OCI-LY3 (cell line): Measurements from ENCODE around the gene PCGF6.

Experiments used
- H2AFZ ChIP-seq: fragments of 200-600, 300-600 bp; shearing (Covaris generic); 2 replicates; pipeline ENCODE4 v1.6.0; 2014; ENCODE audit warnings: antibody characterized with exemption, low read depth, low read length
- H3K27ac ChIP-seq: fragments of 200-600, 300-600 bp; sonication (generic); 2 replicates; pipeline ENCODE4 v1.5.1; 2014; ENCODE audit warnings: mild to moderate bottlenecking, low read length, moderate library complexity, mixed read lengths
- H3K27me3 ChIP-seq: fragments of 200-600, 300-600 bp; sonication (generic); 2 replicates; pipeline ENCODE4 v1.6.1; 2014; ENCODE audit warnings: low read depth, low read length, mixed read lengths
- H3K36me3 ChIP-seq: fragments of 200-600, 300-600 bp; sonication (generic); replicated peaks from 2 replicates; pipeline ENCODE3; 2014; ENCODE audit warnings: low read depth, low read length, mixed read lengths
- H3K4me1 ChIP-seq: fragments of 300-600, 200-600 bp; sonication (generic); 2 replicates; pipeline ENCODE4 v1.6.1; 2014; ENCODE audit warnings: low read length, mixed read lengths
- H3K4me2 ChIP-seq: fragments of 200-600, 300-600 bp; sonication (generic); 2 replicates; pipeline ENCODE4 v1.6.1; 2014; ENCODE audit warnings: low read length, mixed read lengths
- H3K4me3 ChIP-seq: fragments of 300-600, 200-600 bp; sonication (generic); 2 replicates; pipeline ENCODE4 v1.5.1; 2014; ENCODE audit warnings: antibody characterized with exemption, mild to moderate bottlenecking, low read length, moderate library complexity
- H3K79me2 ChIP-seq: fragments of 300-600, 200-600 bp; shearing (Covaris generic); 2 replicates; pipeline ENCODE4 v1.6.1; 2014; ENCODE audit warnings: mild to moderate bottlenecking, low read length, mixed read lengths
- H3K9ac ChIP-seq: fragments of 300-600, 200-600 bp; shearing (Covaris generic); 2 replicates; pipeline ENCODE4 v1.6.0; 2014; ENCODE audit warnings: mild to moderate bottlenecking, low read length, moderate library complexity
- H3K9me3 ChIP-seq: fragments of 200-600, 300-600 bp; shearing (Covaris generic); 2 replicates; pipeline ENCODE4 v1.6.1; 2014; ENCODE audit warnings: low read length, mixed read lengths; ENCODE audit not compliant: insufficient read depth
- H4K20me1 ChIP-seq: fragments of 200-600, 300-600 bp; sonication (generic); 2 replicates; pipeline ENCODE4 v1.6.1; 2016; ENCODE audit warnings: low read length, mixed read lengths; ENCODE audit not compliant: insufficient read depth
- EZH2phosphoT487 ChIP-seq: fragments of 200-600 bp; shearing (Covaris generic); IDR thresholded peaks from 2 replicates; pipeline ENCODE4 v1.6.1; 2018; ENCODE audit warnings: antibody characterized with exemption, mixed run types, low read depth
- TF ChIP-seq, protein P1 (sequence below): fragments of 200-600, 300-600 bp; sonication (generic); IDR thresholded peaks from 2 replicates; pipeline ENCODE4 v1.5.1; 2014; ENCODE audit warnings: antibody characterized with exemption, low read length, low read depth

Gene PCGF6

DNA sequence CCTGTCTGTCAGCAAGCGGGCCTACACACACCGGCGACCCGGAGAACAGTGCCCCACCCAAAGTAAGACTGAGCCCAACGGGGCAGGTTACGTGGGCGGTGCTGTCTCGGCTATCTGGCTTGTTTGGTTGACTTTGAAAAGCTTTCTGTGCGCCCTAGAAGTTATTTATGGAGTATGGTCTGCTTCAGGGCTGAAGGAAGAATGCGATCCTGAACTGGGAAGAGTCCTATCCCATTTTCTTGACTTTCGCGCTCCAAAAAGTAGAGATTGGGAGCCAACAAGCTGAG is 72.5 kb downstream of the PCGF6 start:
- no peaks in the 10 kb centered on the region for H3K4me1 ChIP-seq
- no peak overlapping the region for H3K9ac ChIP-seq
- no peaks in the 10 kb centered on the region for H3K79me2 ChIP-seq
- H3K27ac ChIP-seq = no peak overlapping the region
- H3K27me3 ChIP-seq = no peaks in the 10 kb centered on the region; the same call in 1 of the 2 replicates
- no peak overlapping the region for H2AFZ ChIP-seq
- H3K36me3 ChIP-seq = no peaks in the 10 kb centered on the region
- H3K4me2 ChIP-seq = no peak overlapping the region
- H3K9me3 ChIP-seq = no peaks in the 10 kb centered on the region
- no peaks in the 10 kb centered on the region for H4K20me1 ChIP-seq
- TF ChIP-seq, protein P1, sequence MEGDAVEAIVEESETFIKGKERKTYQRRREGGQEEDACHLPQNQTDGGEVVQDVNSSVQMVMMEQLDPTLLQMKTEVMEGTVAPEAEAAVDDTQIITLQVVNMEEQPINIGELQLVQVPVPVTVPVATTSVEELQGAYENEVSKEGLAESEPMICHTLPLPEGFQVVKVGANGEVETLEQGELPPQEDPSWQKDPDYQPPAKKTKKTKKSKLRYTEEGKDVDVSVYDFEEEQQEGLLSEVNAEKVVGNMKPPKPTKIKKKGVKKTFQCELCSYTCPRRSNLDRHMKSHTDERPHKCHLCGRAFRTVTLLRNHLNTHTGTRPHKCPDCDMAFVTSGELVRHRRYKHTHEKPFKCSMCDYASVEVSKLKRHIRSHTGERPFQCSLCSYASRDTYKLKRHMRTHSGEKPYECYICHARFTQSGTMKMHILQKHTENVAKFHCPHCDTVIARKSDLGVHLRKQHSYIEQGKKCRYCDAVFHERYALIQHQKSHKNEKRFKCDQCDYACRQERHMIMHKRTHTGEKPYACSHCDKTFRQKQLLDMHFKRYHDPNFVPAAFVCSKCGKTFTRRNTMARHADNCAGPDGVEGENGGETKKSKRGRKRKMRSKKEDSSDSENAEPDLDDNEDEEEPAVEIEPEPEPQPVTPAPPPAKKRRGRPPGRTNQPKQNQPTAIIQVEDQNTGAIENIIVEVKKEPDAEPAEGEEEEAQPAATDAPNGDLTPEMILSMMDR = no peak
- no peak for TF ChIP-seq EZH2phosphoT487
- no peak overlapping the region for H3K4me3 ChIP-seq

DNA sequence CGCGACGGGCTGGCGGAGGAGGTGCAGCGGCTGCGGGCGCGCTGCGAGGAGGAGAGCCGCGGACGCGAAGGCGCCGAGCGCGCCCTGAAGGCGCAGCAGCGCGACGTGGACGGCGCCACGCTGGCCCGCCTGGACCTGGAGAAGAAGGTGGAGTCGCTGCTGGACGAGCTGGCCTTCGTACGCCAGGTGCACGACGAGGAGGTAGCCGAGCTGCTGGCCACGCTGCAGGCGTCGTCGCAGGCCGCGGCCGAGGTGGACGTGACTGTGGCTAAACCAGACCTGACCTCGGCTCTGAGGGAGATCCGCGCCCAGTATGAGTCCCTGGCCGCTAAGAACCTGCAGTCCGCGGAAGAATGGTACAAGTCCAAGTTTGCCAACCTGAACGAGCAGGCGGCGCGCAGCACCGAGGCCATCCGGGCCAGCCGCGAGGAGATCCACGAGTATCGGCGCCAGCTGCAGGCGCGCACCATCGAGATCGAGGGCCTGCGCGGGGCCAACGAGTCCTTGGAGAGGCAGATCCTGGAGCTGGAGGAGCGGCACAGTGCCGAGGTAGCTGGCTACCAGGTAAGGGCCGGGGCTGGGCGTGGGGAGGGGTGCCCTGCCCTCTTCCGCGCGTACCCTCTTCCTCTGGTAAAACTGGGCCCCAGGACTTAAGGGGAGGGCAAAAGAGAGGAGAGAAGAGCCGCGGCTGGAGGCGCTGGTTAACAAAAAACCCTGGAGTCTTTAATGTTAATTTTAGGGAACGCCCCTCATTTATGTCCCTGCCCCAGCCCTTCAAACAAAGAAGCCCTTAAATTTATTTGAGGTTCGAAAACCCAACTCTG is 73.0 kb downstream of the PCGF6 start:
- Histone ChIP-seq H3K9ac (no peak overlapping the region), H3K27me3 (no peaks in the 10 kb centered on the region; the same call in 1 of the 2 replicates), H3K4me3 (no peak overlapping the region), H3K36me3 (no peaks in the 10 kb centered on the region), H3K9me3 (no peaks in the 10 kb centered on the region), H3K4me1 (no peaks in the 10 kb centered on the region), H3K4me2 (no peak overlapping the region), H2AFZ (no peak overlapping the region), H3K27ac (no peak overlapping the region), H4K20me1 (no peaks in the 10 kb centered on the region), H3K79me2 (no peaks in the 10 kb centered on the region)
- no peak for TF ChIP-seq EZH2phosphoT487
- TF ChIP-seq, protein P1 = no peak

DNA sequence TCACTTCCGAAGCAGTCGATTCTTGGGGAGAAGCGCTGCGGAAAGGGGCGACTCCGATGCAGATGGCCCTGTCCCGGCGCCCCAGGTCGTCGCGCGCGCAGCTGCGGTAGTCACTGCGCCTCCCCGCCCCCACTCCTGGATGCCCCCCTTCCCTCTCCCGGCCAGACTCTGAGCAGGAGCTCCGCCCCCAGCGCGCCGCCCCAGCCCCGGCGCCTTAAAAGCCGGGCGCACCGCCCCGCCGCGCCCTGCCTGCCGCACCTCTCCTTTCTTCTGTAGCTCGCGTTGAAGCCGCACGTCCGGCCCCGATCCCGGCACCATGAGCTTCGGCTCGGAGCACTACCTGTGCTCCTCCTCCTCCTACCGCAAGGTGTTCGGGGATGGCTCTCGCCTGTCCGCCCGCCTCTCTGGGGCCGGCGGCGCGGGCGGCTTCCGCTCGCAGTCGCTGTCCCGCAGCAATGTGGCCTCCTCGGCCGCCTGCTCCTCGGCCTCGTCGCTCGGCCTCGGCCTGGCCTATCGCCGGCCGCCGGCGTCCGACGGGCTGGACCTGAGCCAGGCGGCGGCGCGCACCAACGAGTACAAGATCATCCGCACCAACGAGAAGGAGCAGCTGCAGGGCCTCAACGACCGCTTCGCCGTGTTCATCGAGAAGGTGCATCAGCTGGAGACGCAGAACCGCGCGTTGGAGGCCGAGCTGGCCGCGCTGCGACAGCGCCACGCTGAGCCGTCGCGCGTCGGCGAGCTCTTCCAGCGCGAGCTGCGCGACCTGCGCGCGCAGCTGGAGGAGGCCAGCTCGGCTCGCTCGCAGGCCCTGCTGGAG is 73.8 kb downstream of the PCGF6 start, which contains the start of gene INA:
INA (plus strand) TSS at position 243 of the 817 bp plus-strand sequence; CDS start at position 317, 74 bp downstream.
- Histone ChIP-seq H3K9ac (no peak within 1 kb of the TSS), H3K4me2 (no peak within 1 kb of the TSS), H3K4me1 (no peaks in the 10 kb centered on the region), H4K20me1 (no peaks in the 10 kb centered on the region), H3K9me3 (no peaks in the 10 kb centered on the region), H3K4me3 (no peak within 1 kb of the TSS), H3K27ac (no peak within 1 kb of the TSS), H3K79me2 (no peaks in the 10 kb centered on the region), H3K36me3 (no peaks in the 10 kb centered on the region), H3K27me3 (no peaks in the 10 kb centered on the region; the same call in 1 of the 2 replicates), H2AFZ (no peak within 1 kb of the TSS)
- TF ChIP-seq EZH2phosphoT487 = no peak
- TF ChIP-seq, protein P1 = no peak

GRCh38 chr10:103276251-103276895 is 74.6 kb downstream of the PCGF6 start:
- Histone ChIP-seq H2AFZ (no peak overlapping the region), H3K27me3 (no peaks in the 10 kb centered on the region; the same call in 1 of the 2 replicates), H4K20me1 (no peaks in the 10 kb centered on the region), H3K79me2 (no peaks in the 10 kb centered on the region), H3K4me1 (no peaks in the 10 kb centered on the region), H3K9ac (no peak overlapping the region), H3K9me3 (no peaks in the 10 kb centered on the region), H3K27ac (no peak overlapping the region), H3K4me3 (no peak overlapping the region), H3K36me3 (no peaks in the 10 kb centered on the region), H3K4me2 (no peak overlapping the region)
- no peak for TF ChIP-seq EZH2phosphoT487
- TF ChIP-seq, protein P1 = no peak
